GM19455 (cell line): ENCODE data around the gene ACYP2.
"Not testable (repeated sequence)": the region's sequence is repeated elsewhere in the genome, so short reads cannot be mapped to it uniquely, and the experiment has no call there.

ENCODE experiments used
- ATAC-seq: cut with Tn5 transposase; IDR thresholded peaks from one replicate; pipeline ENCODE4 v1.9.1; 2021; ENCODE audit not compliant: unreplicated experiment

The ACYP2 gene

GRCh38 chr2:54313147-54313546, 197.7 kb downstream of the ACYP2 start:
- ATAC-seq: no peak

GRCh38 chr2:54317973-54318372, 202.6 kb downstream of the ACYP2 start:
- no peak for ATAC-seq

GRCh38 chr2:54318821-54319220, 203.4 kb downstream of the ACYP2 start:
- ATAC-seq: no peak

GRCh38 chr2:54321047-54321446, 205.6 kb downstream of the ACYP2 start:
- ATAC-seq: no peak

- ATAC-seq: not testable (repeated sequence)
Observed at GRCh38 chr2:54324517-54324916, 209.1 kb downstream of the ACYP2 start.

- no peak for ATAC-seq
Observed at GRCh38 chr2:54325148-54325547, 209.7 kb downstream of the ACYP2 start.

- no peak for ATAC-seq
Observed at GRCh38 chr2:54329482-54330161, 214.2 kb downstream of the ACYP2 start.

GRCh38 chr2:54330162-54330925, 214.9 kb downstream of the ACYP2 start:
- ATAC-seq: peak; percentile 99

GRCh38 chr2:54330926-54331835, 215.8 kb downstream of the ACYP2 start:
- peak; percentile 19 for ATAC-seq

GRCh38 chr2:54332386-54332785, 217.0 kb downstream of the ACYP2 start:
- no peak for ATAC-seq

- no peak for ATAC-seq
Observed at GRCh38 chr2:54336136-54336976, 220.9 kb downstream of the ACYP2 start.

- no peak for ATAC-seq
Observed at GRCh38 chr2:54336977-54337255, 221.5 kb downstream of the ACYP2 start.

GRCh38 chr2:54341656-54342055, 226.2 kb downstream of the ACYP2 start:
- ATAC-seq: no peak

GRCh38 chr2:54342603-54343002, 227.2 kb downstream of the ACYP2 start:
- no peak for ATAC-seq

GRCh38 chr2:54347622-54348021, 232.2 kb downstream of the ACYP2 start:
- no peak for ATAC-seq

- no peak for ATAC-seq
Observed at GRCh38 chr2:54348646-54349045, 233.2 kb downstream of the ACYP2 start.

- ATAC-seq: no peak
Observed at GRCh38 chr2:54350426-54350825, 235.0 kb downstream of the ACYP2 start.

GRCh38 chr2:54353216-54353615, 237.8 kb downstream of the ACYP2 start:
- no peak for ATAC-seq
